H9 (cell line): Measurements from ENCODE around the gene RNPS1. TPM values are rescaled to one million over a fixed set of nuclear protein-coding genes. Genes with fewer than 3 reads are reported as not detected.

Experiments used
- DNase-seq: peaks from one replicate; pipeline ENCODE4 v3.0.0-alpha.2; 2017
- H2AFZ ChIP-seq: one replicate; pipeline ENCODE4 v1.6.1; 2013; ENCODE audit warnings: mild to moderate bottlenecking, low read length, control low read depth, moderate library complexity
- H2AK5ac ChIP-seq: 2 replicates; pipeline ENCODE4 v1.6.1; 2013; ENCODE audit warnings: low read length, control low read depth, mixed read lengths; ENCODE audit not compliant: insufficient read length
- H2BK120ac ChIP-seq: one replicate; pipeline ENCODE4 v1.6.1; 2013; ENCODE audit warnings: low read depth, mild to moderate bottlenecking, low read length, control low read depth, inconsistent platforms; ENCODE audit not compliant: poor library complexity, severe bottlenecking
- H2BK12ac ChIP-seq: 2 replicates; pipeline ENCODE4 v1.6.1; 2013; ENCODE audit warnings: low read length, control low read depth, mixed read lengths, low read depth; ENCODE audit not compliant: insufficient read length
- H2BK15ac ChIP-seq: 2 replicates; pipeline ENCODE4 v1.6.1; 2013; ENCODE audit warnings: low read depth, low read length, control low read depth
- H2BK20ac ChIP-seq: one replicate; pipeline ENCODE4 v1.6.1; 2013; ENCODE audit warnings: low read depth, mild to moderate bottlenecking, low read length, control low read depth, inconsistent platforms; ENCODE audit not compliant: poor library complexity, severe bottlenecking
- H2BK5ac ChIP-seq: 2 replicates; pipeline ENCODE4 v1.6.1; 2013; ENCODE audit warnings: low read length, control low read depth, mixed read lengths; ENCODE audit not compliant: insufficient read length
- H3K14ac ChIP-seq: 2 replicates; pipeline ENCODE4 v1.6.1; 2013; ENCODE audit warnings: low read length, control low read depth; ENCODE audit not compliant: insufficient read depth
- H3K18ac ChIP-seq: 2 replicates; pipeline ENCODE4 v1.6.1; 2013; ENCODE audit warnings: low read depth, mild to moderate bottlenecking, mixed read lengths, low read length, control low read depth; ENCODE audit not compliant: insufficient read length
- H3K23ac ChIP-seq: 2 replicates; pipeline ENCODE4 v1.6.1; 2013; ENCODE audit warnings: low read length, control low read depth, mixed read lengths, low read depth; ENCODE audit not compliant: insufficient read length
- H3K23me2 ChIP-seq: 2 replicates; pipeline ENCODE4 v1.6.1; 2013; ENCODE audit warnings: low read depth, mild to moderate bottlenecking, mixed read lengths, low read length, control low read depth; ENCODE audit not compliant: insufficient read length, poor library complexity, severe bottlenecking
- H3K27ac ChIP-seq: 2 replicates; pipeline ENCODE4 v1.5.1; 2013; ENCODE audit warnings: low read length, control low read depth, mixed read lengths, low read depth; ENCODE audit not compliant: insufficient read length
- H3K27me3 ChIP-seq: 2 replicates; pipeline ENCODE4 v1.6.1; 2013; ENCODE audit warnings: low read length, control low read depth, inconsistent platforms; ENCODE audit not compliant: insufficient read depth
- H3K4ac ChIP-seq: 2 replicates; pipeline ENCODE4 v1.6.1; 2013; ENCODE audit warnings: low read depth, mild to moderate bottlenecking, control low read depth, inconsistent platforms, low read length, moderate library complexity
- H3K4me1 ChIP-seq: 2 replicates; pipeline ENCODE4 v1.6.1; 2013; ENCODE audit warnings: low read length, control low read depth, inconsistent platforms; ENCODE audit not compliant: insufficient read depth
- H3K4me2 ChIP-seq: 2 replicates; pipeline ENCODE4 v1.6.1; 2013; ENCODE audit warnings: low read length, control low read depth, mixed read lengths; ENCODE audit not compliant: insufficient read length, insufficient read depth
- H3K56ac ChIP-seq: 2 replicates; pipeline ENCODE4 v1.6.1; 2013; ENCODE audit warnings: low read depth, mild to moderate bottlenecking, mixed read lengths, low read length, control low read depth; ENCODE audit not compliant: insufficient read length
- H3K79me1 ChIP-seq: 2 replicates; pipeline ENCODE4 v1.6.1; 2013; ENCODE audit warnings: low read depth, mild to moderate bottlenecking, moderate library complexity, low read length, control low read depth, inconsistent platforms; ENCODE audit not compliant: insufficient read depth, poor library complexity, severe bottlenecking
- H3K79me2 ChIP-seq: 2 replicates; pipeline ENCODE4 v1.6.1; 2013; ENCODE audit warnings: low read length, control low read depth, inconsistent platforms; ENCODE audit not compliant: insufficient read depth
- H3K9ac ChIP-seq: 2 replicates; pipeline ENCODE4 v1.6.1; 2013; ENCODE audit warnings: low read length, control low read depth, mixed read lengths; ENCODE audit not compliant: insufficient read length; ENCODE audit errors: extremely low read depth
- H3K9me3 ChIP-seq: one replicate; pipeline ENCODE4 v1.6.1; 2013; ENCODE audit warnings: low read depth, low read length, inconsistent platforms; ENCODE audit not compliant: control insufficient read depth
- H3T11ph ChIP-seq: one replicate; pipeline ENCODE4 v1.6.1; 2013; ENCODE audit warnings: mild to moderate bottlenecking, low read length, control low read depth, inconsistent platforms
- H4K20me1 ChIP-seq: one replicate; pipeline ENCODE4 v1.6.1; 2013; ENCODE audit not compliant: control insufficient read depth, insufficient read length, insufficient read depth
- H4K5ac ChIP-seq: 2 replicates; pipeline ENCODE4 v1.6.1; 2013; ENCODE audit warnings: low read depth, mild to moderate bottlenecking, mixed read lengths, low read length, control low read depth; ENCODE audit not compliant: insufficient read length
- H4K8ac ChIP-seq: replicated peaks from 2 replicates; pipeline ENCODE4 v1.6.1; 2013; ENCODE audit warnings: low read length, control low read depth, mixed read lengths, low read depth; ENCODE audit not compliant: insufficient read length
- H4K91ac ChIP-seq: 2 replicates; pipeline ENCODE4 v1.6.1; 2013; ENCODE audit warnings: low read depth, mild to moderate bottlenecking, moderate library complexity, mixed read lengths, low read length, control low read depth; ENCODE audit not compliant: insufficient read length
- H3K27ac Mint-ChIP-seq, 3 experiments: 2 replicates in 2 of 3; 3 replicates in 1 of 3; pipeline ENCODE4 v1.8.0; 2020 to 2021; ENCODE audit warnings: mixed read lengths in 3 of 3, mild to moderate bottlenecking in 1 of 3, moderate library complexity in 1 of 3
- H3K27me3 Mint-ChIP-seq: 2 replicates; pipeline ENCODE4 v1.8.0; 2021; ENCODE audit warnings: low read depth, mild to moderate bottlenecking, moderate library complexity, mixed read lengths
- H3K36me3 Mint-ChIP-seq, 3 experiments: 2 replicates in 2 of 3; 3 replicates in 1 of 3; pipeline ENCODE4 v1.8.0; 2020 to 2021; ENCODE audit warnings: low read depth in 3 of 3, mixed read lengths in 3 of 3; ENCODE audit not compliant: insufficient read depth in 1 of 3
- H3K4me1 Mint-ChIP-seq, 2 experiments: 2 replicates each; pipeline ENCODE4 v1.8.0; 2020; ENCODE audit warnings: mixed read lengths in 2 of 2
- H3K4me3 Mint-ChIP-seq, 2 experiments: 2 replicates in 1 of 2; 3 replicates in 1 of 2; pipeline ENCODE4 v1.8.0; 2020 to 2021; ENCODE audit warnings: mild to moderate bottlenecking in 2 of 2, mixed read lengths in 2 of 2, moderate library complexity in 1 of 2
- H3K9me3 Mint-ChIP-seq, 2 experiments: 2 replicates in 1 of 2; 3 replicates in 1 of 2; pipeline ENCODE4 v1.8.0; 2020; ENCODE audit warnings: mild to moderate bottlenecking in 2 of 2, mixed read lengths in 2 of 2, moderate library complexity in 1 of 2
- WGBS: extraction: QIAGEN DNeasy Blood & Tissue Kit; methylation state at CpG from one replicate; pipeline ENCODE4 v1.1.7; 2013; ENCODE audit warnings: missing lambda C conversion rate, low lambda C conversion rate, mixed read lengths; ENCODE audit not compliant: insufficient read length; ENCODE audit errors: extremely low coverage; 5-methylcytosine and 5-hydroxymethylcytosine counted together
- total RNA-seq: library from RNA; stranded (reverse); gene quantifications from 2 replicates; pipeline ENCODE4 v1.2.1, GENCODE V29; 2021
- TF ChIP-seq, protein P1 (sequence below): fragments of 200-600 bp; sonication (generic); conservative IDR thresholded peaks from 3 replicates; pipeline ENCODE4 v1.8.0; 2021; ENCODE audit warnings: antibody characterized with exemption, mild to moderate bottlenecking

The RNPS1 gene
- total RNA-seq, 1 experiment from 2014 or later, result 384 TPM

GRCh38 chr16:2277466-2278271 lies 9.7 kb upstream of the RNPS1 start:
- Histone ChIP-seq H3K23me2 (no peaks in the 10 kb centered on the region), H3K4me1 (no peaks in the 10 kb centered on the region), H2BK12ac (no peak overlapping the region), H3K79me2 (no peaks in the 10 kb centered on the region), H3K56ac (no peak overlapping the region), H3K79me1 (no peaks in the 10 kb centered on the region), H3T11ph (no peak overlapping the region), H4K8ac (no peak overlapping the region), H3K9me3 (no peaks in the 10 kb centered on the region), H2BK20ac (no peak overlapping the region), H3K27ac (no peak overlapping the region), H3K14ac (no peak overlapping the region), H3K23ac (no peak overlapping the region), H2BK15ac (no peak overlapping the region), H4K5ac (no peak overlapping the region), H3K4ac (no peak overlapping the region), H3K4me2 (no peak overlapping the region), H3K18ac (no peak overlapping the region), H2BK5ac (no peak overlapping the region), H3K9ac (no peak overlapping the region), H2AFZ (no peak overlapping the region), H2BK120ac (no peak overlapping the region), H4K91ac (no peak overlapping the region), H2AK5ac (no peak overlapping the region), H4K20me1 (no peaks in the 10 kb centered on the region), H3K27me3 (no peaks in the 10 kb centered on the region)
- H3K27me3 Mint-ChIP-seq, result peaks cover 7% of the 10 kb centered on the region; the same call in 1 of the 2 replicates
- TF ChIP-seq, protein P1, sequence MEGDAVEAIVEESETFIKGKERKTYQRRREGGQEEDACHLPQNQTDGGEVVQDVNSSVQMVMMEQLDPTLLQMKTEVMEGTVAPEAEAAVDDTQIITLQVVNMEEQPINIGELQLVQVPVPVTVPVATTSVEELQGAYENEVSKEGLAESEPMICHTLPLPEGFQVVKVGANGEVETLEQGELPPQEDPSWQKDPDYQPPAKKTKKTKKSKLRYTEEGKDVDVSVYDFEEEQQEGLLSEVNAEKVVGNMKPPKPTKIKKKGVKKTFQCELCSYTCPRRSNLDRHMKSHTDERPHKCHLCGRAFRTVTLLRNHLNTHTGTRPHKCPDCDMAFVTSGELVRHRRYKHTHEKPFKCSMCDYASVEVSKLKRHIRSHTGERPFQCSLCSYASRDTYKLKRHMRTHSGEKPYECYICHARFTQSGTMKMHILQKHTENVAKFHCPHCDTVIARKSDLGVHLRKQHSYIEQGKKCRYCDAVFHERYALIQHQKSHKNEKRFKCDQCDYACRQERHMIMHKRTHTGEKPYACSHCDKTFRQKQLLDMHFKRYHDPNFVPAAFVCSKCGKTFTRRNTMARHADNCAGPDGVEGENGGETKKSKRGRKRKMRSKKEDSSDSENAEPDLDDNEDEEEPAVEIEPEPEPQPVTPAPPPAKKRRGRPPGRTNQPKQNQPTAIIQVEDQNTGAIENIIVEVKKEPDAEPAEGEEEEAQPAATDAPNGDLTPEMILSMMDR, result no peak
- H3K27ac Mint-ChIP-seq, result no peak overlapping the region
- H3K9me3 Mint-ChIP-seq, result no peaks in the 10 kb centered on the region
- peaks cover 5 to 17% of the 10 kb centered on the region in 2 experiments for H3K4me1 Mint-ChIP-seq
- no CpG with 5 or more reads among the region's 25 CpGs for WGBS
- H3K36me3 Mint-ChIP-seq, result peaks cover 0 to 7% (median 3%) of the 10 kb centered on the region in 3 experiments; a peak in 4 of 7 replicates
- DNase-seq, result no peak
- H3K4me3 Mint-ChIP-seq, result no peak overlapping the region
